Activated naive CD4-positive, alpha-beta T cell treated with anti-CD3 and anti-CD28 coated beads, Interleukin-2, amount 50 U/mL, for 72 hours (primary cell): ENCODE data around the gene EGFR. TPM values are rescaled to one million over a fixed set of nuclear protein-coding genes. Genes with fewer than 3 reads are reported as not detected.

Experiments used
- ATAC-seq, 2 donors: fragments of 150-1000 bp; cut with Tn5 transposase; 2 replicates each; pipeline ENCODE4 v1.10.0; 2021; ENCODE audit warnings: mild to moderate bottlenecking in 2 of 2, moderate library complexity in 2 of 2
- DNase-seq, 2 donors: peaks; one replicate each; pipeline ENCODE4 v3.0.0; 2021 to 2022; ENCODE audit warnings: low spot score in 2 of 2
- H3K27ac Mint-ChIP-seq, 2 donors: one replicate each; pipeline ENCODE4 v1.8.0; 2022; ENCODE audit warnings: mild to moderate bottlenecking in 2 of 2, mixed read lengths in 2 of 2
- H3K36me3 Mint-ChIP-seq, 2 donors: one replicate each; pipeline ENCODE4 v1.8.0; 2022; ENCODE audit warnings: mixed read lengths in 2 of 2
- H3K9me3 Mint-ChIP-seq, 2 donors: one replicate each; pipeline ENCODE4 v1.8.0; 2022; ENCODE audit warnings: mixed read lengths in 2 of 2
- total RNA-seq, 2 donors: library from RNA; stranded (reverse); gene quantifications; one replicate each; pipeline ENCODE4 v1.2.3, GENCODE V29; 2022

Gene EGFR
- total RNA-seq, 2 donors from 2014 or later: not detected

DNA sequence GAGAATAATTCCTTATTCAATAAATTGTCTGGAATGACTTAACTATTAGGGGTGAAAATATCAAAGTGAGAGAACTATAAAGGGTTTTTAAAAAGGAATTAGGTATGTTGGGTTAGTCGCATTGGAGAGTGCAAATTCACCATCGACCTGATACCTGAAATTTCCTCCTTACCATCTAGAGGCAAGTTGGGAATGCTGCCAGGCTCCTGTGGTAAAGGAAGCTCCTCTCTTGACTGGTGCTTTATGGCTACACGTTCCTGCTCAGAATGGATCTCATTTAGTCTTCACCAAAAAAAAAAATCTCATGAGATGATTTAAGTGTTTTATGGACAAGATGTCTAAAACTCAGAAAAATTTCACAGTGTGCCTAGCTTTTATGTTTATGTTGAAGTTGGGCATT, 129.8 kb downstream of the EGFR start:
- H3K36me3 Mint-ChIP-seq: no peaks in the 10 kb centered on the region
- ATAC-seq: no peak
- H3K9me3 Mint-ChIP-seq: no peaks in the 10 kb centered on the region
- no peak overlapping the region for H3K27ac Mint-ChIP-seq
- DNase-seq: no peak

DNA sequence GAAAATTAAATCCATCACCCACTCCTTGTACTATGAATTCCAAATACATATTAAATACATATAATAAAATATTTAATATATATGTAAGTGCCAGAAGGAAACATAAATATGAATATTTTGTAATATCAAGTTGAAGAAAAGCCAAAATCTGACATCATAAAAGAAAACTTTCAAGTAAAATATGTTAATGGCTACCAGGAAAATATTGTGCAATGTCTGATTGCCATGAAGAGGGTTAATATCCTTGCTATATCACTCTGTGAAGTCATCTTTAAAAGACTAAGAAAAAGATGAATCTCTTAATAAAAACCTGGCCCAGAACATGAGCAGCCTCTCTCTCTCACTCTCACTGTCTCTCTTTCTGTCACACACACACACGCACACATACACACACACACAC, 130.2 kb downstream of the EGFR start:
- ATAC-seq (no peak), DNase-seq (no peak)
- Mint-ChIP-seq H3K27ac (no peak overlapping the region), H3K36me3 (no peaks in the 10 kb centered on the region), H3K9me3 (no peaks in the 10 kb centered on the region)

DNA sequence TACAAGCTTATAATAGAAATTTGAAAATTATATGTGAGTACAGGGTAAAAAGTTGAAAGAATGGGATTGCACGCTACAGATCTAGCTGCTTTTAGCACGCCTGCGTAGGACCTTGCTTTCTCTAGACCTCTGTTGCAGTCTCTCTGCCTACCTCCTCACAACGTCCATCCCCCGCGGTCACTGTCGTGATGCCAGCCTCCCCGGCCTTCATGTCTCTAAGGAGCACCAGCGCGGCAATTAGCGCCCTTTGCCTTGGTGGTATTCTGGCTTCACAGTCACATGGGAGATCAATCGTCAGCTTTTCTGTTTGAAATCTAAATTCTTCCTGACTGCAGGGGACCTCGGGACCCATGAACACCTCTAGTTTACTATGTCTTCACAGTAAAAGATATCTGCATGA, 131.3 kb downstream of the EGFR start:
- Mint-ChIP-seq H3K36me3 (no peaks in the 10 kb centered on the region), H3K9me3 (no peaks in the 10 kb centered on the region), H3K27ac (no peak overlapping the region)
- no peak for DNase-seq
- no peak for ATAC-seq

DNA sequence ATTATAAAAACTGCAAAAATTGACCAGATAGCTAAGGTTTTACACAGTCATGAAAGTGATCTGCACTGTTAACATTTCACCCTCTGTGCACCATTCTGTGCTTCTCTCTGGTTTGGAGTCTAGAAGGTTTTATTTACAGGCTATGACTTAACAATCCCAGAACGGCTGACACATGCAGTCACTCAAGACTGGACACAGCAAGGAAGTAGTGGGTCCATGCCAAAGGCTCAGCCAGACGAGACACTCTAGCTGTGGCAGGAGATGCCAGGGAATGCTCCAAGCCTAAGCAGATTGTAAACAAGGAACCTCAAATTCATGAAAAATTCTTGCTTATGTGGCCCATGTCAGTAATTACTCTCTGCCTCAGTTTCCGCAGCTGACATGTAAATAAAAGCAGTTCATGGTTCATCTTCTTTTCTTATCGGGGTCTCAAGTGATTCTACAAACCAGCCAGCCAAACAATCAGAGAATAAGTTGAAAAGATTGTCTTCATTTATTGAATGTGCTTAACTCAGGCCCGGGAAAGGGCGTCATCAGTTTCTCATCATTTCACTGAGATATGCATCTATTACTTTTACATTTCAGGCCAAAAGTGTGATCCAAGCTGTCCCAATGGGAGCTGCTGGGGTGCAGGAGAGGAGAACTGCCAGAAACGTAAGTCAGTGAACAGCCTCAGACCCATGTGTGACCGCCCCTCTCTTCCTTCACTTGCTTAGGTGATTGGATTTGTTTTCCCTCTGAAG, 132.1 kb downstream of the EGFR start:
- no peak for ATAC-seq
- H3K9me3 Mint-ChIP-seq: no peaks in the 10 kb centered on the region

DNA sequence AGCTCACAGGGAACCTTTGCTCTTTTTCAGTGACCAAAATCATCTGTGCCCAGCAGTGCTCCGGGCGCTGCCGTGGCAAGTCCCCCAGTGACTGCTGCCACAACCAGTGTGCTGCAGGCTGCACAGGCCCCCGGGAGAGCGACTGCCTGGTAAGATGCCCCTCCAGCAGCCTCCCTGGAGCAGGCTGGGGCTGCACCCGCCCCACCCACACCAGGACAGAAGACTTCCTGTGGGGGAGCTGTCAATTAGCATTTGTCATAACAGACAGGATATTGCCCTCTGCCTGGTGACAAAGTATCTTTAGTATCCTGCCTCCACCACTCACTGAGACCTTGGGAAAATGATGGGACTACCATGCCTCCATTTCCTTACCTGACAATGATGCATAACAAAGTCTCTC, 133.7 kb downstream of the EGFR start:
- Mint-ChIP-seq H3K27ac (no peak overlapping the region), H3K9me3 (no peaks in the 10 kb centered on the region), H3K36me3 (no peaks in the 10 kb centered on the region)
- ATAC-seq: no peak
- DNase-seq: no peak

More for the DNA sequence above, 132.1 kb downstream of the EGFR start:
- no peak overlapping the region for H3K27ac Mint-ChIP-seq
- no peak for DNase-seq
- H3K36me3 Mint-ChIP-seq: no peaks in the 10 kb centered on the region

DNA sequence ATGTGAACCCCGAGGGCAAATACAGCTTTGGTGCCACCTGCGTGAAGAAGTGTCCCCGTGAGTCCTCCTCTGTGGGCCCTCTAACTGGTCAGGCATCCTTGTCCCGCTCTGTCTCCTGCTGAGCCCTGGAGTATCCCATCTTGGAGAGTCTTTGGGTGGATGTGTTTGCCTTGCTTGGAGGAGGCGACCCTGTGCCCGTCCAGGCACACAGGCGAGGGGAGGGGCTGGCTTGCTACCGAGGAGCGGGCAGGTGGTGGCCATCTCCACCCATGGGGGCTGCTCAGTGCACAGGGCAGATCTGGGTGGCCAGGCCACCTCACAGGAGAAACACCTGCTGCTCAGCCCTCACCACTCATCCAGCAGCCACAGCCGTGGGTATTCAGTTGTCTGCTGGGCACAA, 135.3 kb downstream of the EGFR start:
- DNase-seq: no peak
- no peak overlapping the region for H3K27ac Mint-ChIP-seq
- no peaks in the 10 kb centered on the region for H3K36me3 Mint-ChIP-seq
- H3K9me3 Mint-ChIP-seq: no peaks in the 10 kb centered on the region
- no peak for ATAC-seq

DNA sequence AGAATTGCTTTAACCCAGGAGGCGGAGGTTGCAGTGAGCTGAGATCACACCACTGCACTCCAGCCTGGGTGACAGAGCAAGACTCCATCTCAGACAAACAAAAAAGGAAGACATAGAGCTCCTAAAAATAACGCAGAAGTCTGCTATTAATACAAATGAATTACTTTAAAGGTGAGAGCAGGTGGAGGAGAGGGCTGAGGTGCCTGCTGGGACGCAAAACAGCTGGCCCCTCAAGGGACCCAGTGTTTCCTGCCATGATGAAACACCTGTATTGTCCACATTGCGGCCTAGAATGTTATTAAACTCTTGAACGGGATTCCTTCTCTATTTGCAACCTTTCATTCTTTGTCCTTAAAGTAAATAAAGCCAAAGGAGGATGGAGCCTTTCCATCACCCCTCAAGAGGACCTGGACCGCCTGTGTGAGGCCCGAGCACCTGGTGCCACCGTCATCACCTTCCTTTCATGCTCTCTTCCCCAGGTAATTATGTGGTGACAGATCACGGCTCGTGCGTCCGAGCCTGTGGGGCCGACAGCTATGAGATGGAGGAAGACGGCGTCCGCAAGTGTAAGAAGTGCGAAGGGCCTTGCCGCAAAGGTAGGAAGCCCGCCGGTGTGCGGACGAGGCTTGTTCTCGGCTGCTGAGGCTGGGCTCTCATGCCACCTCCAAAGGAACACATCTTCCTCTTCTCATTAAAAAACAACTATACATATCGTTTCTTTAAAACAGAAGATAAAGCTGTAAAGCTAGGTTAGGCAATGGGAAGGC, 136.7 kb downstream of the EGFR start:
- ATAC-seq: no peak
- H3K27ac Mint-ChIP-seq: no peak overlapping the region
- DNase-seq: no peak
- H3K9me3 Mint-ChIP-seq: no peaks in the 10 kb centered on the region
- H3K36me3 Mint-ChIP-seq: no peaks in the 10 kb centered on the region

DNA sequence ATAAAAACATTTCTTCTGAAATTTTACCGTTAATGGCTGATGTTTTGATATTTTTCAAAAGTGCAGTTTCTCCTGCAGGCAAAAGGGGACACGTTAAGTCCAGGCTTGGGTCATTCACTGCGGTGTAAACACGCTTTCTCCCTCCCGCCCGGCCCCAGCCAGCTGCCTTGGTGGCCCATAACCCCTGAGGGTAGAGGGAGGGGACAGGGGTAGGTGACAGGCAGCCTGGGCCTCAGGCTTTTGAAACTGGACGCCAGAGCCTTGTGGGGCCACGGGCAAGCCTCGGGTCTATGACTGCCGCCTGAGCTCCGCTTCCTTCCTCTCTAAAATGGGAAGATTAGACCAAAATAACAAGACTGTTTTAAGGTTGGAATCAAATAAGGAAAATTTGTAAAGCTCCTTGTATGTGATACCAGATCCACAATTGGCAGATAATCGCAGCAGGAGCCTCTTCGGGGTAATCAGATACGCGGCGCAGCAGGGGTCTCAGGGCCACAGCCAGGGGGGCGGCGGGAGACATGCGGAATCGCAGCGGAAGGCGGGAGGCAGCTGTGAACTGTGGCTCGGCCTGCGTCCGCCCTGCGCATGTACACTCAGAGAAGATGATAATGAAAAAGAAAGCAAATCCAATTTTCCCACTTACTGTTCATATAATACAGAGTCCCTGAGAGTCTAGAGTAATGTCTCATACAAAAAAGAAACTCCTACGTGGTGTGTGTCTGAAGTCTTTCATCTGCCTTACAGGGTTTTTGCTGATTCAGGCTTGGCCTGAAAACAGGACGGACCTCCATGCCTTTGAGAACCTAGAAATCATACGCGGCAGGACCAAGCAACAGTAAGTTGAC, 138.3 kb downstream of the EGFR start:
- no peaks in the 10 kb centered on the region for H3K9me3 Mint-ChIP-seq
- no peak overlapping the region for H3K27ac Mint-ChIP-seq
- ATAC-seq: no peak
- no peaks in the 10 kb centered on the region for H3K36me3 Mint-ChIP-seq
- no peak for DNase-seq

DNA sequence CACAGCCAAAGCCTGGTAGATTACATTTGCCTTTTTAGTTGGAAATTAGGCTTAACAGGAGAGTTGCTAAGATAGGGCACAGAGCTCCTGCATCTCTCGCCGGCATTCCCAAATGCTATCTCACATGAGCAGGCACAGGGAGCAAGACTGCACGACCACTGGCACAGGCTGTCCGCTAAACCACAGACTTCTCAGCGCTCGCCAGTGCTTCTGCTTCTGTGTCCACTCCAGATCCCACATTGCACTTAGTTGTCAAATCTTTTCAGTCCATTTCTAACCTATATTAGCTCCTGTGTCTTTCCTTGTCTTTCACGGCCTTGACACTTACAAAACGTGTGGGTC, 138.9 kb downstream of the EGFR start:
- no peak overlapping the region for H3K27ac Mint-ChIP-seq
- H3K36me3 Mint-ChIP-seq: no peaks in the 10 kb centered on the region
- H3K9me3 Mint-ChIP-seq: no peaks in the 10 kb centered on the region
- ATAC-seq: no peak
- DNase-seq: no peak

DNA sequence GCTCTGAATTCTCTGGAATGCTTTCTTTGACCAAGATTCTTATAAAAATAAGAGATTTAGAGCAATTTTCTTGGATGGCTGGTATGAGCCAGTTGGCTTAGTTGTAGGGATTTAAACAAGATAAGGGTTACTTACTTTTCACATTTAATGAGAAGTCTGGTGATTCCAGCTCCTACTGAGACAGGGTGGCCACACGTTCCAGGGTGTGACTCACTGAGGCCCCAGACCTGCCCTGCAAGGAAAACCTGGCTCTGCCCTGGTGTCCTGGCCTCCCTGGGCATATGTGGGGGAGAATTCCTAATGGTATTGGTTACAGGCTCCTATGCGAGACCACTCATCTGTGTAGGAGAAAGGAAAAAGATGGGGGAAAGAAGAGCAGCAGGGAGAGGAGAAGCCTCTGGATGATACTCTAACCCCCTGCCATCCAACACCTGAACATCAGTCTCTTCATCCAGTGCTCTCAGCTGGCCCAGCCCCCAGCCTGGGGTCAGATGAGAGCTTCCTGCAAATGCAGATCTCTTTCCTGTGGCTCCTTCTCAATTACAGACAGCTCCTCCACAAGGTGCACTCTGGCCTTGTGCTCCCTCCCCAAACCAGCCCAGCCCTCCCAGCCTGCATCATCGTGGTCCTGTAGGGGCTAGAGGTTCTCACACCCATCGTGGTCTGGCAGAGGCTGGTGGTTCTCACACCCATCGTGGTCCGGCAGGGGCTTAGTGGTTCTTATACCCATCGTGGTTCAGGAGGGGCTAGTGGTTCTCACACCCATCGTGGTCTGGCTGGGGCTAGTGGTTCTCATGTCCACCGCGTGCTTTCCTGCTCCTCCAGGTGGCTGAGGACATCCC, 139.9 kb downstream of the EGFR start:
- ATAC-seq: no peak
- no peaks in the 10 kb centered on the region for H3K36me3 Mint-ChIP-seq
- DNase-seq: no peak
- H3K27ac Mint-ChIP-seq: no peak overlapping the region
- H3K9me3 Mint-ChIP-seq: no peaks in the 10 kb centered on the region

DNA sequence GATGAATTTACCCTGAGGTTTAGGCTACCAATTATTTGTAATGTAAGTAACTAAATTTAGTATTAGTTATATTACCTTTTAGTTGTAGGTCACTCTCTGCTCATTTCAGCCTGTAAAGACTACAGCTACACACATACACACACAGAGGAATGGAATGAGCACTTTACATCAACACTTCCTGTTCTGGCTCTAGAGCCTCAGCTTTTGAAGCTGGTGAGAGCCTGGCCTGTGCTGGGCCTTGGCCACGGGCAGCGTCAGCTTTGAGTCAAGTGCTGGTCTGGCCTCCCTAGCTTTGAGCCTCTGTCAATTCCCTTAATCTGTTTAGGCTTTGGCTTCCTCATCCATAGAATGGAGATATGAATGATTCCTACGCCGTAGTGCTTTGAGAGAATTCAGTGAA, 141.7 kb downstream of the EGFR start:
- ATAC-seq: no peak
- H3K9me3 Mint-ChIP-seq: no peaks in the 10 kb centered on the region
- no peak overlapping the region for H3K27ac Mint-ChIP-seq
- DNase-seq: no peak
- H3K36me3 Mint-ChIP-seq: no peaks in the 10 kb centered on the region

DNA sequence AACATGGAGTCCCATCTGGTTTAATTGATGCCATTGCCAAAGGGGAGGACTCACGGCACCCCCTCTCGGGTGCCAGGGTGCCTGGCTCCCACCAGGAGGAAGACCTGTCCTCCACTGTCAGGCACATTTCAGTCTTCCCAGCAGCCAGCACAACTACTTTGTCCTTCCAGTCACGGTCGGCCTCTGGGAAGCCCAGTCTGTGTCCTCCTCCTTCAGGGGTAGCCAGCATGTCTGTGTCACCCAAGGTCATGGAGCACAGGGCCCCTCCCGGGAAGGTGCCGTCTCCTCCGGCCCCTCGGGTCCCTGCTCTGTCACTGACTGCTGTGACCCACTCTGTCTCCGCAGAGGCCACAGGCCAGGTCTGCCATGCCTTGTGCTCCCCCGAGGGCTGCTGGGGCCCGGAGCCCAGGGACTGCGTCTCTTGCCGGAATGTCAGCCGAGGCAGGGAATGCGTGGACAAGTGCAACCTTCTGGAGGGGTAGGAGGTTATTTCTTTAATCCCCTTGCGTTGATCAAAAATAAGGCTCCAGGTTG, 142.4 kb downstream of the EGFR start:
- DNase-seq (no peak), ATAC-seq (no peak)
- no peak overlapping the region for H3K27ac Mint-ChIP-seq
- no peaks in the 10 kb centered on the region for H3K36me3 Mint-ChIP-seq
- peaks cover 0 to under 1% of the 10 kb centered on the region in 2 donors for H3K9me3 Mint-ChIP-seq

DNA sequence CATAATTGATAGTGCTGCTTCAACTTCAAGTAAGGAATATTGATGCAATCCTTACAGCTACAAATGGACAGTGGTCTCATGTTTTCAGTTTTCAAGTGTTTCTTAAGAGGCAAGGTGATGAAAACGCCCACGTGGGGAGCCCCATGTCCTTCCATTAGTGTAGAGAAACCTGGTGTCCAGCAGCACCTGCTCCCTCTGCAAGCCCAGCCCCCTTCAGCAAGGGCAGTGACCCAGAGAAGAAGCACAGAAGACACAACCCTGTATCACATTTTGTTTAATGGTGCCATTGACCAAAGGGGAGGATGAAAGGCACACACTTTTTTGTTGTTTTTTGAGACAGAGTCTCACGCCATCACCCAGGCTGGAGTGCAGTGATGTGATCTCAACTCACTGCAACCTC, 143.7 kb downstream of the EGFR start:
- no peak for ATAC-seq
- DNase-seq: no peak
- Mint-ChIP-seq H3K9me3 (peaks cover 4 to 9% of the 10 kb centered on the region in 2 donors), H3K27ac (no peak overlapping the region), H3K36me3 (no peaks in the 10 kb centered on the region)

DNA sequence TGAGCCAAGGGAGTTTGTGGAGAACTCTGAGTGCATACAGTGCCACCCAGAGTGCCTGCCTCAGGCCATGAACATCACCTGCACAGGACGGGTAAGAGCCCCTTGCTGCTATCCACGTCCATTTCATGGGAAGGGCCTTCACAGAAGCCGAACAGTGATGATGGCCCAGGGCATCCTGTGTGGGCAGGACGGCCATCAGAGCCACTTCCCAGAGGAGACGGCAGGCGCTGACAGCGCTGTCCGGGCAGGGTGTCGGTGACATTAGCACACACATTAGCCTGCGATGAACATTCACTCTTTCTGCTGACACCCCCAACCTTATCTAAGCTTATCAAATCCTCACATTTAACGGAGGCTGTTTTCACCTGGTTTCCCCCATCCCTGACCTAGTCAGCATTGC, 144.9 kb downstream of the EGFR start:
- H3K27ac Mint-ChIP-seq: no peak overlapping the region
- ATAC-seq (no peak), DNase-seq (no peak)
- no peaks in the 10 kb centered on the region for H3K36me3 Mint-ChIP-seq
- peaks cover 4 to 9% of the 10 kb centered on the region in 2 donors for H3K9me3 Mint-ChIP-seq

DNA sequence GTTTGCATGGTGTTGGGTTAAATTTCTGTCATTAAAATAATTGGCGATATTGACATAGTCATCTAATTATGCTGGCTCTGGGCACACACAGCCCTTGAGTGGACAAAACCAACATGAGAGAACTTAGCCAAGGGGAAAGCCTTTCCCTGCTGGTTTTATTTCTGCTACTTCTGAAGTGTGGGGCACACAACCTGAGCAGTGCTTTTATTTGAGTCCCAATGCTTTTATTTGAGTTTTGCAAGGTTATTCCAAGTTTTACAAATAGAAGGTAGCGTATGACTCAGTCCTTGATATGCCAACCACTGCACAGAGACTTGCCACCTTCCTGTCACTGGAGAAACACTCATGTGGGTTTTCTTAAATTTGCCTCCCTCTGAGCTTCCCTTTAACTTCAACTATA, 145.7 kb downstream of the EGFR start:
- ATAC-seq (no peak), DNase-seq (no peak)
- Mint-ChIP-seq H3K9me3 (peaks cover 4 to 9% of the 10 kb centered on the region in 2 donors), H3K36me3 (no peaks in the 10 kb centered on the region), H3K27ac (no peak overlapping the region)

DNA sequence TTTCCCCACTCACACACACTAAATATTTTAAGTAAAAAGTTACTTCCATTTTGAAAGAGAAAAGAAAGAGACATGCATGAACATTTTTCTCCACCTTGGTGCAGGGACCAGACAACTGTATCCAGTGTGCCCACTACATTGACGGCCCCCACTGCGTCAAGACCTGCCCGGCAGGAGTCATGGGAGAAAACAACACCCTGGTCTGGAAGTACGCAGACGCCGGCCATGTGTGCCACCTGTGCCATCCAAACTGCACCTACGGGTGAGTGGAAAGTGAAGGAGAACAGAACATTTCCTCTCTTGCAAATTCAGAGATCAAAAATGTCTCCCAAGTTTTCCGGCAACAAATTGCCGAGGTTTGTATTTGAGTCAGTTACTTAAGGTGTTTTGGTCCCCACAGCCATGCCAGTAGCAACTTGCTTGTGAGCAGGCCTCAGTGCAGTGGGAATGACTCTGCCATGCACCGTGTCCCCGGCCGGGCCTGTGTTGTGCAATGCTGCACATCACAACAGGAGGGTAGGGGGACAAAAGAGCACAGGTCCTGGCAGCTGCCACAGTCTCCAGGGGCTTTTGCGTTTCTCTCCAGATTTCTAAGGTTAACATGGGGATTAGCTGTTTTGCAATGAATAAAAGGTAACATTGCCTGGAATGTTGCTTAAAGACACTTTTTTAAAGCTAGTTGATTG, 146.5 kb downstream of the EGFR start:
- ATAC-seq (no peak), DNase-seq (no peak)
- no peak overlapping the region for H3K27ac Mint-ChIP-seq
- H3K36me3 Mint-ChIP-seq: no peaks in the 10 kb centered on the region
- peaks cover 4 to 9% of the 10 kb centered on the region in 2 donors for H3K9me3 Mint-ChIP-seq
